Heart right ventricle (tissue), 16 donors: ENCODE results near the gene FHAD1. TPM values are rescaled to one million over a fixed set of nuclear protein-coding genes. Genes with fewer than 3 reads are reported as not detected.
"Not testable (repeated sequence)": the region's sequence is repeated elsewhere in the genome, so short reads cannot be mapped to it uniquely, and the experiment has no call there.

Experiments
- ATAC-seq, 8 donors: fragments of 200-7000 bp; cut with Tn5 transposase; one replicate each; pipeline ENCODE4 v1.9.1; 2020; ENCODE audit warnings: mild to moderate bottlenecking in 8 of 8, moderate library complexity in 8 of 8, moderate number of reproducible peaks in 1 of 8
- DNase-seq, 2 donors: peaks; one replicate each; pipeline ENCODE4 v3.0.0-alpha.2; 2020
- H3K27ac ChIP-seq, 10 donors: fragments of 200-600 bp; sonication (generic) in 2 of 10; one replicate each; pipeline versions ENCODE4 v1.5.0 to v1.8.0; 2020 to 2022; ENCODE audit warnings: mild to moderate bottlenecking in 3 of 10
- H3K27me3 ChIP-seq, 7 donors: fragments of 200-600 bp; one replicate each; pipeline ENCODE4 v1.8.0; 2021 to 2022; ENCODE audit warnings: mild to moderate bottlenecking in 2 of 7
- H3K36me3 ChIP-seq, 9 donors: fragments of 200-600 bp; sonication (generic) in 1 of 9; one replicate each; pipeline versions ENCODE4 v1.5.0 to v1.8.0; 2020 to 2022; ENCODE audit warnings: mild to moderate bottlenecking in 2 of 9
- H3K4me1 ChIP-seq, 9 donors: fragments of 200-600 bp; sonication (generic) in 1 of 9; one replicate each; pipeline versions ENCODE4 v1.5.0 to v1.8.0; 2020 to 2022; ENCODE audit warnings: mild to moderate bottlenecking in 4 of 9
- H3K4me3 ChIP-seq, 10 donors: fragments of 200-600 bp; sonication (generic) in 2 of 10; one replicate each; pipeline versions ENCODE4 v1.5.0 to v1.8.0; 2020 to 2022; ENCODE audit warnings: mild to moderate bottlenecking in 7 of 10, moderate library complexity in 2 of 10
- H3K9me3 ChIP-seq, 11 donors: fragments of 200-600 bp in 10 of 11; sonication (generic) in 2 of 11; one replicate each; pipeline versions ENCODE4 v1.5.0 to v1.8.0; 2013 to 2022; ENCODE audit warnings: mild to moderate bottlenecking in 2 of 11, control low read depth in 1 of 11, moderate library complexity in 1 of 11
- WGBS, 2 donors: extraction: QIAGEN DNeasy Blood & Tissue Kit; methylation state at CpG; one replicate each; pipeline ENCODE4 v1.1.7; 2013; ENCODE audit warnings: inconsistent platforms in 1 of 2; 5-methylcytosine and 5-hydroxymethylcytosine counted together
- intact Hi-C, 10 donors: fragments of 100-400 bp; cut with DNase I; formaldehyde crosslinking; loops; one replicate each; pipeline versions ENCODE4 v1.11.1 to v1.14.2; 2022
- polyA plus RNA-seq, 2 donors: library from polyadenylated mRNA; stranded (reverse); fragments of 200-250 nt; gene quantifications; one replicate each; pipeline ENCODE4 v1.2.3, GENCODE V29; 2013
- total RNA-seq, 10 donors: library from RNA; stranded (reverse); fragmentation: NEBNext Ultra II Directional in 3 of 10; extraction: Animal tissue kit (Norgen Biotek cat#: 25700) in 3 of 10; gene quantifications; one replicate each; pipeline versions ENCODE4 v1.2.1 to v1.2.4, GENCODE V29; 2021 to 2023
- TF ChIP-seq, protein P1 (sequence below), 9 donors: fragments of 200-600 bp; sonication (generic) in 2 of 9; IDR thresholded peaks; one replicate each; pipeline versions ENCODE4 v1.5.0 to v1.8.0; 2021 to 2022; ENCODE audit warnings: antibody characterized with exemption in 9 of 9, mild to moderate bottlenecking in 5 of 9, moderate library complexity in 1 of 9
- donor health status: Arrhythmogenic right ventricular cardiomyopathy.
- donor health status: ischemic (EF 13 %, LVEDD 7.1; RV severe dilation, severe dysfunction).
- donor health status: healthy with polysubstance abuse.
- donor health status: DM: no; HTN: yes; CAD: no.
- donor health status: DM: no; HTN: no; CAD: no.
- donor health status: ischemic (EF 25% LVEDD 6.9; RV normal size, moderate dysfunction).
- donor health status: ischemic (EF 25% LVEDD 5.7; RV mildly dilated, moderate dysfunction).
- donor health status: healthy.
- donor health status: DM: yes; HTN: yes; CAD: no.
- donor health status: Ischemic cardiomyopathy.
- donor health status: ischemic (EF 35%, LVEDD 5.7; RV mildly dilated, moderate dysfunction).
- donor health status: nonischemic (EF 11% LVEDD 7.7; RV severe dilation, severe dysfunction).
- donor health status: DM: yes; HTN: yes; CAD: no.
- donor health status: PGD.
- donor health status: ischemic (EF 29% LVEDD 5.4; RV normal size, mild dysfunction).
- donor health status: nonischemic (EF 23%, LVEDD 6.1; RV moderate dilation, normal function).

Gene FHAD1
- total and polyA plus RNA-seq, 12 donors: 0.06 to 1.0 (median 0.12) TPM; not detected in 5

DNA sequence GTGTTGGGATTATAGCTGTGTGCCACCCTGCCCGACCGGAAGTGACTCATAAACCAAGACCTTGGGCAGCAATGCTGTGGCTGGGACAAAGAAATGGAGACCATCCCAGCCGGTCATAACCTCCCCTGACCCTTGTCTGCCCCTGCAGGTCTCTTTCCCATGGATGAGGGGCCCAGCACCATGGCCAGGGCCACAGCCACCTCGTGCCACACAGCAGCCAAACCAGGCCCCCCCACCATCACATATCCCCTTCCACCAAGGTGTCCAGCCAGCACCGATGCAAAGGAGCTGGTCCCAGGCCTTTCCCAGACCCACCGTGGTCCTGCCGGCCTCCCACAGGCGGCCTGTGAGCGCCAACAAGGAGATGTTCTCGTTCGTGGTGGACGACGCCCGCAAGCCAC, 42.2 kb downstream of the FHAD1 start:
- Histone ChIP-seq H3K9me3 (peaks cover 0 to 6% (median 0%) of the 10 kb centered on the region in 11 donors), H3K4me3 (no peak overlapping the region), H3K27me3 (peaks cover 0 to 8% (median 0%) of the 10 kb centered on the region in 7 donors), H3K27ac (no peak overlapping the region), H3K4me1 (no peaks in the 10 kb centered on the region), H3K36me3 (no peaks in the 10 kb centered on the region)
- WGBS, 2 donors: 83% methylated on average over 14 of the region's 14 CpGs
- ATAC-seq (no peak), DNase-seq (no peak)
- TF ChIP-seq, protein P1, sequence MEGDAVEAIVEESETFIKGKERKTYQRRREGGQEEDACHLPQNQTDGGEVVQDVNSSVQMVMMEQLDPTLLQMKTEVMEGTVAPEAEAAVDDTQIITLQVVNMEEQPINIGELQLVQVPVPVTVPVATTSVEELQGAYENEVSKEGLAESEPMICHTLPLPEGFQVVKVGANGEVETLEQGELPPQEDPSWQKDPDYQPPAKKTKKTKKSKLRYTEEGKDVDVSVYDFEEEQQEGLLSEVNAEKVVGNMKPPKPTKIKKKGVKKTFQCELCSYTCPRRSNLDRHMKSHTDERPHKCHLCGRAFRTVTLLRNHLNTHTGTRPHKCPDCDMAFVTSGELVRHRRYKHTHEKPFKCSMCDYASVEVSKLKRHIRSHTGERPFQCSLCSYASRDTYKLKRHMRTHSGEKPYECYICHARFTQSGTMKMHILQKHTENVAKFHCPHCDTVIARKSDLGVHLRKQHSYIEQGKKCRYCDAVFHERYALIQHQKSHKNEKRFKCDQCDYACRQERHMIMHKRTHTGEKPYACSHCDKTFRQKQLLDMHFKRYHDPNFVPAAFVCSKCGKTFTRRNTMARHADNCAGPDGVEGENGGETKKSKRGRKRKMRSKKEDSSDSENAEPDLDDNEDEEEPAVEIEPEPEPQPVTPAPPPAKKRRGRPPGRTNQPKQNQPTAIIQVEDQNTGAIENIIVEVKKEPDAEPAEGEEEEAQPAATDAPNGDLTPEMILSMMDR (IDR thresholded peaks at IDR 0.05): no peak
- intact Hi-C loops: no loop called here

DNA sequence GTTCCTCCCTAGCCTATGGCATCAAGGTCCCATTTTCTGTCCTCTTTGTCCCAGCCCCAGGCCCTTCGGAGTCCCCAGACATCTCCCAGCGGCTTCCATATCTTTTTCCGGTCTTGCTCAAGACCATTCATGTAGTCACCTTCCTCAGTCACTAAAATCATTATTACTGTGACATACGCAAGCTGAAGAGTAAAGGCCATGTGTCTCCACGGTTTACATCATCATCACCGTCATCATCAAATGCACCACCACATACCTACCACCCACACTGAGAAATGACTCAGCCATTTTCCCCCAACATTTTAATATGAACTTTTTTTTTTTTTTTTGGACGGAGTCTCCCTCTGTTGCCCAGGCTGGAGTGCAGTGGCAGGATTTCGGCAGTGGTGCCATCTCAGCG, 43.4 kb downstream of the FHAD1 start:
- no peak for ATAC-seq
- H3K27me3 ChIP-seq: peaks cover 0 to 7% (median 0%) of the 10 kb centered on the region in 7 donors
- TF ChIP-seq, protein P1 (IDR thresholded peaks at IDR 0.05): no peak
- H3K27ac ChIP-seq: no peak overlapping the region
- H3K4me3 ChIP-seq: no peak overlapping the region
- intact Hi-C loops: no loop called here
- peaks cover 0 to 6% (median 0%) of the 10 kb centered on the region in 11 donors for H3K9me3 ChIP-seq
- H3K36me3 ChIP-seq: no peaks in the 10 kb centered on the region
- DNase-seq: no peak
- H3K4me1 ChIP-seq: no peaks in the 10 kb centered on the region
- WGBS, 2 donors: 83 to 89% methylated on average over 9 of the region's 9 CpGs

DNA sequence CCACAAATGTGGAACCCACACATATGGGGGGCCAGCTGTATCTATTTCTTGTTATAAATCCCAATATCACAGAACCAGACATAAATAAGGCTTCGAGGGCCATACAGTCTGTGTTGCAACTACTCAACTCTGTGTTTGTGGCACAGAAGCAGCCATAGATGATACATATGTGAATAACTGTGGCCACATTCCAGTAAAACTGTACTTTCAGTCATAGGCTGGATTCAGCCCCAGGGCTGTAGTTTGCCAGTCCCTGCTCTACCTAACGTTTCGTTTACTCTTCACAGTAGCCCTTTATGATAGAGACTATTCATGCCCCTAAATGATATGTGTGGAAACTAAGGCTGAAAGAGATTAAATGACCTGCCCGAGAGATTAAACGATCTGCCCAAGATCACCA, 48.7 kb downstream of the FHAD1 start:
- ATAC-seq (no peak), DNase-seq (no peak)
- peaks cover 0 to 5% (median 0%) of the 10 kb centered on the region in 9 donors for H3K4me1 ChIP-seq
- intact Hi-C loops: no loop called here
- peaks cover 0 to 4% (median 0%) of the 10 kb centered on the region in 7 donors for H3K27me3 ChIP-seq
- TF ChIP-seq, protein P1 (IDR thresholded peaks at IDR 0.05): no peak
- H3K36me3 ChIP-seq: no peaks in the 10 kb centered on the region
- no peak overlapping the region for H3K4me3 ChIP-seq
- no peak overlapping the region for H3K27ac ChIP-seq
- peaks cover 0 to 15% (median 2%) of the 10 kb centered on the region in 11 donors for H3K9me3 ChIP-seq
- WGBS, 2 donors: 76 to 79% methylated on average over 5 of the region's 5 CpGs

DNA sequence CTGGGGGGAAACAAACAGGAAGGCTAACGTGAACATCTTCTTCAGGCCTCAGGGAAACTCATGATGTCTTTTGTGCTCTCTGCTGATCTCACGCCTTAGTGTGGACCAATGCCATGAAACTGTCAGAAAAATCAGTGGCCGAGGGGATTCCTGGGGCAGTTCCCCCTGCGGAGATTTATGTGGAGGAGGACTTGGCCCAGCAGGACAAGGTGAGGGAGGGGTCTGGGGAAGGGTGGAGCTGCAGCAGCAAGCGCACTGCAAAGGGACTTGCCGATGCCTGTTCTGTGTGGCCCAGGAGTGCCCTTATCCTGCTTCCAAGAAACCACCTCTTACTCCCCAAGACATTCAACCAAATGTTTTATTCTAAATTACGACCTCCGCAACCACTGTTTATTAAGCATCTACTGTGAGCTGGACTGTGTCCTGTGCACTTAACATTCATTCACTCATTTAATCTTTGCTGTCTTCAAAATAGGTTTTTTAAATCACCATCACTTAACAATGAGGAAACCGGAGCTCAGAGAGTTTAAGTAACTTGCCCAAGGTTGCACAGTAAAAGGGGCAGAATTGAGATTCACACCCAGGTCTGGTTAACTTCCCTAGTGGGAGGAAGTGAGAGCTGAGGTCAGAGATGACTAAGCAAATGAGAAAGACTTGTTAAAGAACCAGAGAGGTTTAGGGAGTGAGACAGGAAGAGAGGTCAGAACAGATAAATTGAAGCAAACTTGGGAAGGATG, 49.7 kb downstream of the FHAD1 start:
- Histone ChIP-seq H3K27me3 (peaks cover 0 to 4% (median 0%) of the 10 kb centered on the region in 7 donors), H3K4me1 (peaks cover 0 to 5% (median 0%) of the 10 kb centered on the region in 9 donors), H3K27ac (no peak overlapping the region), H3K9me3 (peaks cover 0 to 15% (median 2%) of the 10 kb centered on the region in 11 donors), H3K4me3 (no peak overlapping the region), H3K36me3 (no peaks in the 10 kb centered on the region)
- intact Hi-C loops: no loop called here
- no peak for DNase-seq
- TF ChIP-seq, protein P1 (IDR thresholded peaks at IDR 0.05): no peak
- 67 to 68% methylated on average over 9 of the region's 9 CpGs for WGBS, 2 donors
- no peak for ATAC-seq

- H3K9me3 ChIP-seq, H3K27me3 ChIP-seq, ATAC-seq, H3K4me1 ChIP-seq, intact Hi-C loops, H3K36me3 ChIP-seq, DNase-seq, H3K27ac ChIP-seq, H3K4me3 ChIP-seq: not testable (repeated sequence)
- WGBS, 2 donors: 95% methylated on average over 4 of the region's 4 CpGs
Observed at GRCh38 chr1:15297975-15298374, 51.0 kb downstream of the FHAD1 start.
